ENCODE results near the gene AGPAT3.

AGPAT3 gene

DNA sequence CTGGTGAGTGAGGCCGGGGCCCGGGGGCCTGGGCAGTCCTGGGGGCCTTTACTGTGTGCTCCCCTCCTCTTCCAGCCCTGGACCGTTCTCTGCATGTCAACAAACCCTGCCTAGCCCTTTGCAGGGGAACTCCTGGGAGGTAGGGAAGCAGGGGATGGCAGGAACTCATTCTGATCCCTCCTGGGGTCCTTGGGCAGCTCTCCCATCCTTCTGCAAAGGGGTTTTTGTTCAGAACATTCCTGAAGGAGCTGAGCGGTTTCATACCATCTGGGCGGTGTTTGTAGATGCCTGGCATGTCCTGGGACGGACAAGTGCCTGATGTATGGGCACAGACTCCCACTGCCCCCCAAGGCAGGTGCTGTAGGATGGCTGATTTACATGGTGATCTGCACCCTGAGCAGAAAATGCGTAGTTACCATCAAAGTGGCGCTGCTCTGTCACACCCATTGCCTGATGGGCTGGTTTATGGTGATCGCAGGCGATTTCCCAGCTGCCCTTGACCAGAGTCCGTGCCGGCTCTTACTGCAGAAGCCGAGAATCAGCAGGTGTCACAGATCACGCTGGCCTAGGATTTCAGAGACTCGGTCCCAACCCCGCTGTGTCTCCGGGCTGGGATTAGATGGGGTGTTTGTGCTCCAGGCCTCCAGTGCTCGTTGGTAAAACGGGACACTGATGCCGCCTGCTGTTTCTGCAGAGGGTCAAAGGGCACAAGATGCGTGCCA, 75.5 kb downstream of the AGPAT3 start:
- no peak for DNase-seq

DNA sequence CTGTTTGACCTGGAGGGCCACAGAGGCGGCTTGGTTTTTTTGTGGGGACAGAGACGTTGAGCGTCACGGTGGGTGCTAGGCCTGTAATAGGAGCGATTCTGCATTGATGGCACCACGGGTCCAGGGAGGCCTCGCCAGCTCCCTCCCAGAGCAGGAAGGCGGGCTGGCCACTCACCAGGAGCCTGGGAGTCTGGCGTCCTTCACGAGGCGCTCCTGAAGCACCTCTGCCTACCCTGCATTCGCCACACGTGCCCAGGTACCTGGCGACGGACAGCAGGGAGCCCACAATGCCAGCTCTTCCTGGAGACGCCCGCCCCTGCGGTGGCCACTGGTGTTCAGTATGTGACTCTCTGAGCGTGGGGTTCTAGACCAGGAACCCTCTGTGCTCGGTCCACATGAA, 77.2 kb downstream of the AGPAT3 start:
- no peak for DNase-seq

DNA sequence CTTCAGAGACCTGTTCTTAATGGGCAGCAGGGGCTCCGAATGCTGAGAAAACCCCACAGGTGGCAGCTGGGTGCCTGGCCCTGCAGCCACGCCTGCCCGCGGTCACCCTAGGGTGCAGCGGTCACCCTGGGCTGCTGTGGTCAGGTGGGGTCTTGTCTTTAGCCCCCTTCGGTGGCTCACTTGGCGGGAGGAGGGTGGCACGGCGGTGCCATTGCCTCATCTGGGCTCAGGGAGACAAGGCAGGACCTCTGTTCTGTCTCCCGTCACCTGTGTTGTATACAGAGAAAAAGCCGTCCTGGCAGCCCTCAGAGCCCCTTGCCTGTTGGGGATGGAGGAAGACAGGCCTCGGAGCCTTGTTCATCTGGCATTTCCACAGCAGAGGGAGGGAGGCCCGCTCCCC, 77.6 kb downstream of the AGPAT3 start:
- no peak for DNase-seq

DNA sequence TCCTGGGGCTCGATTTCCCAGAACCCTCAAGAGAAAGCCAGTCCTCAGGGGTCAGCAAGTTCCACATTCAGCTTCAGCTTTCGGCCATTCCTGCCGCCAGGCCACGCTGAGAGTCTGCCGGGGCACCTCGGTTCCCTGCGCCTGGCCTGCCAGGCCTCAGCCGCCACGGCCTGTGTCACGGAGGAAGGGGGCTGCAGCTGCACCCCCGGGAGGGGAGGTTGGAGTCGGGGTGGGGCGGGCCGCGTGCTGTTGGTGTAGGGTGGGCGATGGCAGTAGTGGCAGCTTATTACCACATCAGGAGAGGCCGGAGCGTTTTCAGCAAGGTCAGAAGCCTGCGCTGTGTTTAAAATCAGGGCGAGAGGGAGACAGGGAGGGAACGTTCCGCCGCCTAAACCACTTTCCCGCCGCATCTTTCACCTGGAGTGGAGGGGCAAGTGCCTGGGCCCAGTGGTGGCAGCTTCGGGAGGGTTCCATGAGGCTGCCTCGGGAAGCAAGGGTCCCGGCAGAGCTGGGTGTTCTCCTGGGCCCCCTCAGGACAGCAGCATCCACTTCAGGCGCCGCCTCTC, 78.6 kb downstream of the AGPAT3 start:
- DNase-seq, result no peak

DNA sequence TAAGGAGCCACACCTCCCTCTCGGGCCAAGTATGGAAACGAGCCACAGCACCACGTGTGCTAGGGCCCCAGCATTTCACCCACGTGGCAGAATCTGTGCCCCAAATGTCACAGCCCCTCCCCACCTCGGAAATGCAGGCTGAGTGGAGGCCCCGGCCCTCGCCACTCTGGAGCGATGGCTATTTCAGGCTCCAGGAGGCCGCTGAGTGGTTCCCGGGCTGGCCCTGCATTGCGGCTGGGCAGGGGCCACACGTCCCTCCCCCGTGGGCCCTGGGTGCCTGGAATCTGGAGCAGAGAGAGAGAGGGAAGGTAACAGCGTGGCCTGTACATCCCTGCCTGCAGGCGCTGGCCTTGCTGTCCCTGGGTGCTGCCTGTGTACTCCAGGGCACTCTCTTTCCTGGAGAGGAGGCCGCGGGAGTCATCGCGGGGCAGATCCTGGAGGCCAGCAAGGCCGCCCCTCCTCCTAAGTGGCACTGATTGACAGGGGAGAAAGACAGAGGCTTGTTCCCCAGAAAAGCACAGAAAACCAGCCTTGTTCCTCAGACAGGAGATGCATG, 79.1 kb downstream of the AGPAT3 start:
- no peak for DNase-seq

DNA sequence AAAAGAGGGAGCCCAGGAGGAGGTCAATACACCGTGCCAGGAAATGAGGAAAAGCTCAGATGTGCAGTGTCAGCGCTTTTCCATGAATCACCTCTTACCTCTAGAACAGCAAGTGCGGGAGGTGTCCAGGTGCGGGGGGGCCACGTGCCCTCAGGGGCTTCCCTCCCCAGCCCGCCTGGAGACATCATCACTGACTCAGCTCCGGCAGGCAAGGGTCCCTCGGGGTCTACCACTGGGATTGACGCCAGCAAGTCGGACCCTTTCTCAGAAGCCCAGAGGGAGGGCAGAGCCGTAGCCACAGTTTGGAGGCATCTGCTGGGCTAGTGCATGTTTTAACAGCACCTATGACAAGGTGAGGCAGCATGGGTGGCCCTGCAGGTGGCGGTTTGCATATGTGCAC, 79.7 kb downstream of the AGPAT3 start:
- DNase-seq, result no peak

DNA sequence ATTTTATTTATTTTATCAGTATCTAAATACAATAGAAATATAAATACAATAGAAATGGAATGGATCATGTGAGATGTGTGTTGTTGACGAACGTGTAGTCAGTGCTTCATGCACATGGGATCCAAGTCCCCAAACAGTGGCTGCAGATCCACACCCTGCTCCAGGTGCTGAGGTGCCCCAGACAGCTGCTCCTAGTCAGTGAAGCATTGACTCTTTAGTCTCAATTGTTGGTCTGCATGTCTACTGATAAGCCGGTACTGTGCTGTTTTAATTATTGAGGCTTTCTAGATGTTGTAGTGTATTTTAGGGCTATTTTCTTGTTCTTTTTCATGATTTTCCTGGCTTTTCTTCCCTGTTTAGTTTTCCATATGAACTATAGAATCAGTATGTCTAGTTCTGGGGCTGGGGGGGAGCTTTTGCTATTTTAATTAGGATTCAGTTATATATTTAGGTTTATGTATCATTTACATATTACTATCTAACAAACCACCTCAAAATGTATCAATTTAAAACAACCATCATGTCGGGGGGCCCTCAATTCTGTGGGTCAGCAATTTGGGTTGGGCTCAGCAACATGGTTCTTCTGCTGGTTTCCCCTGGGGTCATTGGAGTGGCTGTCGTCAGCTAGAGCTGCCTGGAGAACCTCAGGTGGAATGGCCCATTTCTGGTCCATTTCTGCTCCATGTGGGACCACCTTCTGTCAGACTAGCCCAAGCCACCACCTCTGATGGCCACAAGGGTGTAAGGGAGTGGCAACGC, 83.9 kb downstream of the AGPAT3 start:
- no peak for DNase-seq

DNA sequence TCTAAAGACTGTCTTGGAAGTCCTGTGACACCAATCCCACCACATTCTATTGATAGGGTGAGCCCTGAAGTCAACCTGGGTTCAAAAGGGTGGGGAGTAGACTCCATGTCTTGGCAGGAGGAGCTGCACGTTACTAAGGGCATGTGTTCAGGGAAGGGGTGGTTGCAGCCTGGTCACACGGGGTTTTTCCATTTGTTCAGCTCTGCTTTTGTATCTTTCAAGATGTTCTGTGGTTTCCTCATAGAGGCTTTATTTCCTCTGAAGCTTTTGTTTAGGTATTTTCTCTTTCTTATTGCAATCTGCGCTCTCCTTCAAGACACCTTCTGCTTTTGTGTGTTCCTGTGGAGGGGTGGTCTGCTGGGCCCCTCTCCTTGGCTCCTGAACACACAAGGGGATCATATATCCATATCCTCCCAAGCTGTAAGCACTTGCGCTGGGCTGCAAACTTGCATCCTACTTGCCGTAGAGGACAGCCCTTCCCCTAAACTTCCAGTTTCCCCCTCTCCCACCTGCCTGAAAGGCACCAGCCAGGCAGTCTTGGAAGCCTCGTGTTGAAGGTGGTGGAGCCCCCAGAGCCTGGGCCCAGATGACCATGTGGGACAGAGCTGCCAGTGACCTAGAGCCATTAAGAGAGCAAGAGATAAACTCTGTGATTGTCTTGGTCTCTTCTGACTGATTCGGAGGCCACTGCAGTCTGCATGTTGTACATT, 84.6 kb downstream of the AGPAT3 start:
- DNase-seq, result no peak

DNA sequence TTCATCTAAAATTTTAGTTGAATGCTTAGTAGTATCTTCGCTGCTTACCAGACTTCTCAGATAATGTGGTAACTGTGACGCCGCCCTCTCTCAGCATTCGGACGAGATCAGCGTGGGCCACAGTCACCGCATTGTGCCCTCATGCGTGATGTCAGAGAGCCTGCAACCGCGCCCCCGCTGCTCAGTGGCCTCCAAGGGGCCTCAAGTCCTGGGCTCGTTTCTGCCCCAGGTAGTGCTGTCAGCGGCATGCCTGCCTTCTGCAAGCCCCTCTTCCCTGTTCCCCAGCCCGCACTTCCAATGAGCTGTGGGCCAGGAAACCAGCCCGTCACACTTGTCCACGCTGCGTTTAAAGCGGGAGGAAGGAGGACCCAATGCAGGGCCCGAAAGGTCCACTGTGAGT, 85.5 kb downstream of the AGPAT3 start:
- DNase-seq, result no peak

DNA sequence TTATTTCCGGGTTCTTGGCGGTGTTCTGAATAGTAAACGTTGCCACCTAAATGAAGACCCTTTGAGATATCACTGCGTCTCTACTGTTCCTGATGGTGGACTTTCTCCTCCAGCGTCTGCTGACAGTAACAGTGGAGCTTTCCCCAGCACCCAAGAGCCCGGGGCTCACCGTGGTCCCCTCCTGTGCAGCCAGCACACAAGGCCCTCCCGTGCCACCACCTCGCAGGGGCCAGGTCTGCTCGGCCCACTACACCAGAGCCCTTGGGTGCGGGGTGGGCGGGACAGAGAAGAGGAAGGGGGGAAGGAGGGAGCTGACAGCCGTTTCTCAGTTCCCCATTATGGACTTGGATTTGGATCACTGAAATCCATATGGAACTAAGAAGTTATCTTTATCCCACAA, 85.9 kb downstream of the AGPAT3 start:
- DNase-seq, result no peak

DNA sequence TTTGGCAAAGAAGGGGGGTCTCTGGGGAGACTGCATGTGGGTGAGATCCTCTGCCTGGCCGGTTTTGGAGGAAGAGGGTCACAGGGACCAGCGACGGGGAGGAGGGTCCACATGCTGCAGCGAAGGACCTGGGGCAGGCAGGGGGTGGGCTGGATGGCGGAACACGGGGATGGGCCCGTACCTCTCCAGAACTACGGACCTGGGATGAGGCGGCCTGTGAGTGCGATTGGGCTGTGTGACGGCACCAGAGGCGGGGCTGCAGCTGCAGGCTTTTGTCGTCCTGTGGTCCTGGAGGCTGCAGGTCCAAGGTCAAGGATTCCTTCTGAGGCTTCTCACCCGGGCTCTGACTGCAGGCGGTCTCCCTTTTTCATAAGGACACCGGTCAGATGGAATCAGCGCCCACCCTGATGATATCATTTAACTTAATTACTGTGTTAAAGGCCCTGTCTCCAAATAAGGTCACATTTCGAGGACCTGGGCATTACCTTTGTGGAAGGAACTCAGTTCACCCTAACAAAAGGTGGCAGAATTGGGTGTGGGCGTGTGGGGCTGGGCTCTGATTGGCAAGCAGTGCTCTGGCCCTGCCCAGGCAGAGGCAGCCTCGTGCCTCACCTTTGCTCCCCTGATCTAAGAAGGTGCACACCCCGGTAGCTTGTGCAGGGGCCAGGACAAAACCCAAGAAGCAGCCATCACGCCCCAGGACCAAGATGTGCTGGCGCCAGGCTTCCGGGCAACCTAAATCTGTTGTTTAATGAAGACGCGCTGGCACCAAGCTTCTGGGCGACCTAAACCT, 87.1 kb downstream of the AGPAT3 start:
- no peak for DNase-seq

DNA sequence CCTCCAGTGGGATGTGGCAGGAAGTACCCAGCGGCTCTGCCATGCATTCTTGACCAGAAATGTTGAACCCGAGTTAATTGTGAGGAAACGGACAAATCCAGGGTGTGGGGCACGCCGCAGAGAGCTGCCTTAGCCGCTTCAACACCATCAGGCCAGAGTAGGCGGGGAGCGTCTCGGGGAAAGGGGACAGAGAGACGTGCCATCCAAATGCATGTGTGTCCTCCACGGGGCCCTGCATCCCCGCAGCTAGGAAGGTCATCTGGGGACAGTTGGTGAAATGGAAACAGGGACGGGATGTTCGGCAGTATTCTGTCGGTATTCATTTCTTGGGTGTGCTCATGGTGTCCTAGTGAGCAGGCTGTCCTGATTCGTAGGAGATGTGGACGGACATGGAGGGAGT, 88.0 kb downstream of the AGPAT3 start:
- DNase-seq, result no peak

DNA sequence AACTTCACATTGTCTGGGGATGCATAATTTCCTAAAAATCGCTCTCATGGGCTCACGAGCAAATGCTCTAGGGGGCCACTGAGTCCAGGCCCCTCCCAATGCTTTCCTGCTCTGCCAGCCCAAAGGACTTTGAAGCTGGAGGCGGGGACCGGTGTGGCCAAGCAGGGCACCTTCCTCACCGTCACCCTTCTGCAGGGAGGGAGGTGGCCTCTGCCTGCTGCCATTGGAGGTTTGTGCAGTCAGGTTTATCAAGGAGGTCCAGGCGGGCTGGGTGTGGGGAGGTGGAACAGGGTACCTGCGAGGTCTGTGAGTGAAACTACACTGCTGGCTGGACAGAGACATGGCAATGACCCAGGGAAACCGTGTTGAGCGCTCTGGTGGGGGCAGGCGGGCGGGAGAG, 89.0 kb downstream of the AGPAT3 start:
- DNase-seq, result no peak

DNA sequence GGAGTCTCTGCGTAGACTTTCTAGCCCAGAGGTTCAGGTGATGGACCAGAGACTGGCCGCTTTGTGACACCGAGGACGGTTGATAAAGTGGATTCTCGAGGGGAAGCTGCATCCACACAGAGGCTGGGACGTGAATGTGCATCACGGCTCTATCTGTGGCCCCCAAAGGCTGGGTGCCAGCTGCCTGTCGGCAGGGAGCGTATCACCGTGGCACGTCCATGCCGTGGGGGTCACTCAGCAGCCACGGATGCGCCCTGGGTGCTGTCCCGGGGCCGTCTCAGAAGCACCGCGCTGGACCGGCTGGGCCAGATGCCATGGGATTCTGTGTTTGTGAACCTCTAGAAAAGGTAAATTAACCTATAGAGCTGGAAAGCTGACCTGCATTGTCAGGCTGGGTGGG, 89.9 kb downstream of the AGPAT3 start:
- no peak for DNase-seq

DNA sequence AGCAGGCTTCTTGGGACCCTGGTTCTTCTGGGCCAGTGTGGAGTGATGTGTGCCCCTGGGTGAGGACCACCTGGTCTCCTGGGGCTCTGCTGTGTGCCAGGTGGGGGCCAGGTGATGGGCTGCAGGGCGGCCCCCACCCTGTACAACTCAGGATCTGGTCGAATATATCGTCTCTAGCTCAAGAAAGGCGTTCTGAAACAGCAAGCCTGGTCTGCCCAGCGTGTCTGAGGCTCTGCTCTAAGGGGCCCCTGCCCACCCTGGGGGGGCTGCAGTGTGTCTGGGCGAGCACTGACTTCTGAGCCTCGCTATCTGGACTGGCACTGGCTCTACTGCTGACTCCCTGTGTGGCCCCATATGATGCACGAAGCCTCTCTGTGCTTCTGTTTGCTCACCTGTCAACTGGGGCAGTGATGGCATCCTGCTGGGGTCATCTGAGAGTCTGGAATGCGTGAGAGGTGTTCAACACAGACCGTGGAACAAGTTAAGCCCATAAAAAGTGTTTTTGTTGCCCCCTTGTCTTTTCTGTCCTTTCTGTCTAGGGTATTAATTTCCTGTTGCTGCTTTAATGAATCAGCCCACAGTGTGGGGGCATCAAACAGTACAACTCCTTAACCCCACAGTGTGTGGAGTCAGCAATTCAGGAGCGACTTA, 91.1 kb downstream of the AGPAT3 start:
- peak; percentile 19 for DNase-seq

DNA sequence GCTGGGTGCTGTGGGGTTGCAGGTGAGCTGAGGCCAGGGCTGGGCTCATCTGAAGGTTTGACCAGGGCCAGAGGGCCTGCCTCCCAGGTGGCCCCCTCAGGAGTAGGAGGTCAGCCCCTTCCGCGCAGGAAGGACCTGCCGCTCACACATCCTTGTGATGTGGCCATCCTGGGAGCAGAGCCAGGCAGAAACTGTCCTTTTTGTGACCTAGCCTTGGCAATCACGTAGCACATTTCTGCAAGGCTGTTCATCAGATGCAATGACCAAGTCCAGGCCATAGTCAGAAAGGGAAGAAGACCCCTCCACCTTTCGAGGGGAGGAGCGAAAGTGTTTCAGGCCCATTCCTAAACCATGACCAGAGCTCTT, 91.6 kb downstream of the AGPAT3 start:
- DNase-seq, result no peak

DNA sequence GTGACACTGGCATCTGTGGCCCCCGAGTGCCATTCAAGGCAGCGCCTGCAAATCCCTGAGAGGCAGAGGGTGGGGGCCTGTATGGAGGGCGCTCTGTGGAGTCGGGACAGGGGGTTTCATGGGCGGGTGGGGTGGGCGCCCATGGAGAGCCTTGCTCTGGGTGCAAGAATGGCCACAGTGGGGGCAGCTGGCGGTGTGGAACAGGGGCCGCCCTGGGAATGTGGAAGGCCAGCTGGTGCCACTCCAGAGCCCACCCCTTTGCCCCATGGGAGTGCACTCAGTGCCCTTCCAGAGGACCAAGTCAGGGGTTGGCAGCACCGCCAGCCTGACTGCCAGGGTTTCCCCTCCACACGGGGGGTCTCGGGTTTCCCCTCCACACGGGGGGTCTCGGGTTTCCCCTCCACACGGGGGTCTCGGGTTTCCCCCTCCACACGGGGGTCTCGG, 92.1 kb downstream of the AGPAT3 start:
- DNase-seq, result no peak

DNA sequence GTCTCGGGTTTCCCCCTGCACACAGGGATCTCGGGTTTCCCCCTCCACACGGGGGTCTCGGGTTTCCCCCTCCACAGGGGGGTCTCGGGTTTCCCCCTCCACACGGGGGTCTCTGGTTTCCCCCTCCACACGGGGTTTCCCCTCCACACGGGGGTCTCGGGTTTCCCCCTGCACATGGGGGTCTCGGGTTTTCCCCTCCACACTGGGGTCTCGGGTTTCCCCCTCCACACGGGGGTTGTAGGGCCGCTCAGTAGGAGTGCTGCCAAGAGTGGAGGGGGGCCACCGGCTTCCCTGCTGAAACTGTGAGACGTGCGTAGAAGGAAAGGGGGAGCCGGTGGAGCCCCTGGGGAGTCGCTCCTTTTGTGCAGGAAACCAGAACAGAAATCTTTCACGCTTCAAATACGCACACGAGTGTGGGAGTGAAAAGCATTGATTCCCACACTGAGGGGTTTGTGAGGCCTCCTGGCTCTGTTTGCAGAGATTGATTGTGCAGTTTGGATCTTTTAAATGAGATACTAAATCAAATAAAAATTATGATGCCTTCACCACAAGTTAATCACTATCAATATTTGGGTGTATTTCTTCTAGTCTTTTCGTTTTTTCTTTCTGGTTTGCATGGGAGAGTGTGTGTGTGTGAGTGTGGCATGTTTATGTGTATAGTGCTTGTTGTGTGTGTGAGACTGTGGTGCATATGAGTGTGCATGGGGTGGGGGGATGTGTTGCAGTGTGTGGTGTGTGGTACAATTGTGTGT, 92.8 kb downstream of the AGPAT3 start:
- DNase-seq, result no peak

DNA sequence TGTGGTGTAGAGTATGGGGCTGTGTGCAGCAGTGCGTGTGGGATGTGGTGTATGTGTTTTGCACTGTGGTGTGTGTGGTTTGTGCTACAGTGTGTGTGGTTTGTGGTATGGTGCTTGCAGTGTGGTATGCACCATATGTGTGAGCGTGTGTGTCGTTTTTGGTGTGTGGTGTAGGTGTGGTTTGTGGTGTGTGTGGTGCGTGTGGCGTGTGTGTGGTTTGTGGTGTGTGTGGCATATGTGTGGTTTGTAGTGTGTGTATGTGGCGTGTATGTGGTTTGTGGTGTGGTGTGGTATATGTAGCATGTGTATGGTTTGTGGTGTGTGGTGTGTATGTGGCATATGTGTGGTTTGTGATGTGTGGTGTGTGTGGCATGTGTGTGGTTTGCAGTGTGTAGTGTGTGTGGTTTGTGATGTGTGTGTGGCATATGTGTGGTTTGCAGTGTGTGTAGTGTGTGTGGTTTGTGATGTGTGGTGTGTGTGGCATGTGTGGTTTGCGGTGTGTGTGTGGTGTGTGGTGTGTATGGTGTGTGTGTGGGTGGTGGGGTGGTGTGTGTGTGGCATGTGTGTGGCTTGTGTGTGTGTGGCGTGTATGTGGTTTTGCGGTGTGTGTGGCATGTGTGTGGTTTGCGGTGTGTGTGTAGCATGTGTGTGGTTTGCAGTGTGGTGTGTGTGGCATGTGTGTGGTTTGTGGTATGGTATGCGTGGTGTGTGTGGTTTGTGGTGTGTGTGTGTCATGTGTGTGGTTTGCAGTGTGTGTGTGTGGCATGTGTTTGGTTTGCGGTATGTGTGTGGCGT, 93.5 kb downstream of the AGPAT3 start:
- DNase-seq, result no peak
